Stomach smooth muscle (tissue), 2 donors: Measurements from ENCODE around the gene ECE2.

ENCODE experiments used
- H3K27ac ChIP-seq: one replicate; pipeline ENCODE4 v1.7.0; 2013; ENCODE audit warnings: mild to moderate bottlenecking, low read length, inconsistent platforms
- H3K27me3 ChIP-seq, 2 donors: one replicate each; pipeline ENCODE4 v1.7.0; 2013; ENCODE audit warnings: low read length in 2 of 2; ENCODE audit not compliant: insufficient read depth in 2 of 2, control insufficient read depth in 1 of 2
- H3K36me3 ChIP-seq, 2 donors: one replicate each; pipeline ENCODE4 v1.7.0; 2013; ENCODE audit warnings: low read length in 2 of 2; ENCODE audit not compliant: control insufficient read depth in 2 of 2, insufficient read depth in 2 of 2
- H3K4me1 ChIP-seq: one replicate; pipeline ENCODE4 v1.7.0; 2013; ENCODE audit warnings: low read length; ENCODE audit not compliant: control insufficient read depth, insufficient read depth
- H3K4me3 ChIP-seq, 2 donors: one replicate each; pipeline ENCODE4 v1.7.0; 2013; ENCODE audit warnings: low read length in 2 of 2
- H3K9ac ChIP-seq, 2 donors: one replicate each; pipeline ENCODE4 v1.7.0; 2013; ENCODE audit warnings: low read length in 2 of 2, mild to moderate bottlenecking in 1 of 2
- H3K9me3 ChIP-seq, 2 donors: one replicate each; pipeline ENCODE4 v1.7.0; 2013; ENCODE audit warnings: low read length in 2 of 2; ENCODE audit not compliant: control insufficient read depth in 2 of 2
- donor health status: healthy.
- donor health status: Pancreatic carcinoma.

The ECE2 gene

GRCh38 chr3:184315871-184316661, 40.2 kb downstream of the ECE2 start:
- peak overlapping the region; percentile 73 to 98 for H3K9ac ChIP-seq
- no peaks in the 10 kb centered on the region for H3K27me3 ChIP-seq
- H3K9me3 ChIP-seq: no peaks in the 10 kb centered on the region
- H3K36me3 ChIP-seq: peaks cover 9 to 21% of the 10 kb centered on the region in 2 donors
- H3K4me1 ChIP-seq: peaks cover 44% of the 10 kb centered on the region
- peak overlapping the region; percentile 92 for H3K4me3 ChIP-seq
- H3K27ac ChIP-seq: peak overlapping the region; percentile 98

DNA sequence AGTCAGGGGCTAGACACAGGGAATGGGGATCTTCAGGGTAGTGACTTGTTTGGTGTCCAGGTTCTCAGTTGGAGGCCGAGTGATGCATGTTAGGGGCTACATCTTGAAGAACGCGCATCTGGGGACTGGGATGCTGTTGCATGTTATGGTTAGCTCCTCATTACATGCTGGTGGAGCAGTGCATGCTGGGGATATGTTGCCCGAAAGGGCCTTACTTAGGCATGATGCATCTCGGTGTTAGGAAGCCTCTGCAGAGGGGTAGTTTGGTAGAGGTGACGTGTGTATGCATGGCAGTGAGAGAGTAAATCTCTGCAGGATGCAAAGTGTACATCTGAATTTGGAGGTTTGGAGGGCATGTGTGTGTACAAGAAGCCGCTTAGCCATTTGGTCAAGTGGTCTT, 41.0 kb downstream of the ECE2 start:
- Histone ChIP-seq H3K36me3 (peaks cover 17 to 29% of the 10 kb centered on the region in 2 donors), H3K9ac (peak overlapping the region; percentile 73 to 98), H3K4me1 (peaks cover 47% of the 10 kb centered on the region), H3K4me3 (peak overlapping the region; percentile 92), H3K27ac (peak overlapping the region; percentile 98), H3K9me3 (no peaks in the 10 kb centered on the region), H3K27me3 (no peaks in the 10 kb centered on the region)

- no peak overlapping the region for H3K9ac ChIP-seq
- peaks cover 48% of the 10 kb centered on the region for H3K4me1 ChIP-seq
- H3K36me3 ChIP-seq: peaks cover 20 to 33% of the 10 kb centered on the region in 2 donors
- H3K27me3 ChIP-seq: no peaks in the 10 kb centered on the region
- no peaks in the 10 kb centered on the region for H3K9me3 ChIP-seq
- peak overlapping the region; percentile 92 for H3K4me3 ChIP-seq
- H3K27ac ChIP-seq: peak overlapping the region; percentile 98
Measured at GRCh38 chr3:184317201-184317600, 41.4 kb downstream of the ECE2 start.

DNA sequence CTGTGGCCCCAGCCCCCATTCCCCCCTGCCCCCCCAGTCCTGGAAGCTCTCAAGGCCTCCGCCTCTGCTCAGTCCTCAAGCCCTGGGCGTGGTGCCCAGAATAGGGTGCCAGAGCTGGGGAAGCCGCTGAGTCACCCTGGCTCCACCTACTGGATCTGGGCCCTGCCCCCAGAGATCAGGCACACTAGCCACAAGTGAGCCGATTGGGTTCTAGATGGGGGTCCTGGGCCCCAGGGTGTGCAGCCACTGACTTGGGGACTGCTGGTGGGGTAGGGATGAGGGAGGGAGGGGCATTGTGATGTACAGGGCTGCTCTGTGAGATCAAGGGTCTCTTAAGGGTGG, 44.3 kb downstream of the ECE2 start:
- peaks cover 53% of the 10 kb centered on the region for H3K4me1 ChIP-seq
- H3K9me3 ChIP-seq: no peaks in the 10 kb centered on the region
- H3K4me3 ChIP-seq: peak overlapping the region; percentile 50 to 61
- H3K27ac ChIP-seq: peak overlapping the region; percentile 98
- H3K27me3 ChIP-seq: no peaks in the 10 kb centered on the region
- H3K36me3 ChIP-seq: peaks cover 48 to 61% of the 10 kb centered on the region in 2 donors
- peak overlapping the region; percentile 47 to 55 for H3K9ac ChIP-seq

- no peak overlapping the region for H3K9ac ChIP-seq
- H3K9me3 ChIP-seq: no peaks in the 10 kb centered on the region
- peak overlapping the region; percentile 98 for H3K27ac ChIP-seq
- no peak overlapping the region for H3K4me3 ChIP-seq
- no peaks in the 10 kb centered on the region for H3K27me3 ChIP-seq
- peaks cover 64 to 76% of the 10 kb centered on the region in 2 donors for H3K36me3 ChIP-seq
- H3K4me1 ChIP-seq: peaks cover 43% of the 10 kb centered on the region
Measured at GRCh38 chr3:184321666-184322065, 45.8 kb downstream of the ECE2 start.

DNA sequence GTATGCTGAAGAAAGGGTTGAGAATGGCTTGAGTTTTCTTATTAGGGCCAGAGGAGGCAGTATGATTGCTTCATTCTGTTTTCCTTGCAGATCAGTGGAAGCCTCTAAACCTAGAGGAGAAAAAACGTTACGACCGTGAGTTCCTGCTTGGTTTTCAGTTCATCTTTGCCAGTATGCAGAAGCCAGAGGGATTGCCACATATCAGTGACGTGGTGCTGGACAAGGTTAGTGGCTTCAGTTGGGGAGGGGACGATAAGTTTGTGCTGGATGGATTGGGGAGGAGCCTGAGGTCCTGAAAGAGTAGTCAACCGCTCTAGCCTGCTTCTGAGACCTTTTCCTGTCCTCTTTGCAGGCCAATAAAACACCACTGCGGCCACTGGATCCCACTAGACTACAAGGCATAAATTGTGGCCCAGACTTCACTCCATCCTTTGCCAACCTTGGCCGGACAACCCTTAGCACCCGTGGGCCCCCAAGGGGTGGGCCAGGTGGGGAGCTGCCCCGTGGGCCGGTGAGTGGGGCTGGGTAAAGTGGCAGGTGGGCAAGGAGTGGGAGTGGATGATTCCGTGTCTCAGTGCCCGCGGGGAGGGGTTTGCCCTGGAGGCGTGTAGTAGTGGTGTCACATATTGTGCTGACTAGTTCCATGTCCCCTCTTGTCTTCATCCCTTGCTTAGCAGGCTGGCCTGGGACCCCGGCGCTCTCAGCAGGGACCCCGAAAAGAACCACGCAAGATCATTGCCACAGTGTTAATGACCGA, 47.1 kb downstream of the ECE2 start:
- Histone ChIP-seq H3K9me3 (no peaks in the 10 kb centered on the region), H3K9ac (no peak overlapping the region), H3K4me1 (peaks cover 31% of the 10 kb centered on the region), H3K4me3 (no peak overlapping the region), H3K36me3 (peaks cover 73 to 76% of the 10 kb centered on the region in 2 donors), H3K27me3 (no peaks in the 10 kb centered on the region), H3K27ac (no peak overlapping the region)

- Histone ChIP-seq H3K27ac (no peak overlapping the region), H3K9me3 (no peaks in the 10 kb centered on the region), H3K27me3 (no peaks in the 10 kb centered on the region), H3K36me3 (peaks cover 79 to 83% of the 10 kb centered on the region in 2 donors), H3K4me1 (peaks cover 31% of the 10 kb centered on the region), H3K4me3 (no peak overlapping the region), H3K9ac (no peak overlapping the region)
Measured at GRCh38 chr3:184323696-184324095, 47.9 kb downstream of the ECE2 start.

GRCh38 chr3:184325269-184325668, 49.4 kb downstream of the ECE2 start:
- no peak overlapping the region for H3K27ac ChIP-seq
- no peaks in the 10 kb centered on the region for H3K27me3 ChIP-seq
- H3K9ac ChIP-seq: no peak overlapping the region
- H3K9me3 ChIP-seq: no peaks in the 10 kb centered on the region
- H3K36me3 ChIP-seq: peaks cover 93 to 97% of the 10 kb centered on the region in 2 donors
- peaks cover 17% of the 10 kb centered on the region for H3K4me1 ChIP-seq
- H3K4me3 ChIP-seq: no peak overlapping the region

GRCh38 chr3:184325715-184326369, 50.0 kb downstream of the ECE2 start:
- peaks cover 11% of the 10 kb centered on the region for H3K4me1 ChIP-seq
- no peaks in the 10 kb centered on the region for H3K9me3 ChIP-seq
- H3K36me3 ChIP-seq: peaks cover 91 to 94% of the 10 kb centered on the region in 2 donors
- H3K4me3 ChIP-seq: no peak overlapping the region
- no peaks in the 10 kb centered on the region for H3K27me3 ChIP-seq
- H3K27ac ChIP-seq: no peak overlapping the region
- no peak overlapping the region for H3K9ac ChIP-seq

- Histone ChIP-seq H3K36me3 (peaks cover 92 to 94% of the 10 kb centered on the region in 2 donors), H3K9me3 (no peaks in the 10 kb centered on the region)
Measured at GRCh38 chr3:184327171-184327570, 51.3 kb downstream of the ECE2 start.

More at GRCh38 chr3:184327171-184327570, 51.3 kb downstream of the ECE2 start:
- no peak overlapping the region for H3K9ac ChIP-seq
- no peaks in the 10 kb centered on the region for H3K27me3 ChIP-seq
- H3K4me1 ChIP-seq: peaks cover 5% of the 10 kb centered on the region
- H3K4me3 ChIP-seq: no peak overlapping the region
- H3K27ac ChIP-seq: peak overlapping the region; percentile 11
